T-helper 2 cell (primary cell): ENCODE data around the gene ATP6V1F.

ENCODE experiments used
- DNase-seq, 5 experiments: peaks; one replicate each; pipeline versions ENCODE4 v3.0.0 to v3.0.0-alpha.2; 2012 to 2022

ATP6V1F gene

GRCh38 chr7:128849156-128849515 is 13.5 kb upstream of the ATP6V1F start:
- DNase-seq = no peak

DNA sequence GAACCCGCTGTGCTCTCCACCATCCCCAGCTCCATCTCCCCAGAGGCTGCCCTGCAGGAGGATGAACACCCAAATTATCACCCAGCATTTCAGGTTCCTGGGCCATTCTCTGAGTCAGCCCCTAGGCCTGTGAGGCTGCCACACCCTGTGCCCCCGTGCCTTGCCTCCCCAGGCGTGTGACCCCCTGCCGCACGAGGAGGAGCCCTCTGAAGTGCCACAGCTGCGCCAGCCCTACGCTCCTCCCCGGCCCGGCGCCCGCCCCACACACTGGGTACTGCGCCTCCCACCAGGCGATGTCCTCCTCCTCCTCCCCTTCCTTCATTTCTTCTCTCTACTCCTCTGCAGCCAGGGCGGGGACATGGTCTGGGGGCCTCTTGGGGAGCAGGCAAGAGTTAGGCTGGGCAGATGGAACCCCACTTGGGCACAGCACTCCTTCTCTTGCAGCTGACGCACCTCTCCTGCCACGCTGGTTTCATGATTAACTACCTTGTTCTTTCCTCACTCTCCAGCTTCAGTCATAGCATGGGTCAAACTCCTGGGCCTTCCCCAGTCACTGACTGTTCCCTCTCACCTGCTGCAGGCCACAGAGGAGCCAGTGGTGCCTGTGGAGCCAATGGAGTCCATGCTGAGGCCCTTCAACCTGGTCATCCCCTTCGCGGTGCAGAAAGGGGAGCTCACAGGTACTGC is 12.7 kb upstream of the ATP6V1F start:
- DNase-seq = no peak

DNA sequence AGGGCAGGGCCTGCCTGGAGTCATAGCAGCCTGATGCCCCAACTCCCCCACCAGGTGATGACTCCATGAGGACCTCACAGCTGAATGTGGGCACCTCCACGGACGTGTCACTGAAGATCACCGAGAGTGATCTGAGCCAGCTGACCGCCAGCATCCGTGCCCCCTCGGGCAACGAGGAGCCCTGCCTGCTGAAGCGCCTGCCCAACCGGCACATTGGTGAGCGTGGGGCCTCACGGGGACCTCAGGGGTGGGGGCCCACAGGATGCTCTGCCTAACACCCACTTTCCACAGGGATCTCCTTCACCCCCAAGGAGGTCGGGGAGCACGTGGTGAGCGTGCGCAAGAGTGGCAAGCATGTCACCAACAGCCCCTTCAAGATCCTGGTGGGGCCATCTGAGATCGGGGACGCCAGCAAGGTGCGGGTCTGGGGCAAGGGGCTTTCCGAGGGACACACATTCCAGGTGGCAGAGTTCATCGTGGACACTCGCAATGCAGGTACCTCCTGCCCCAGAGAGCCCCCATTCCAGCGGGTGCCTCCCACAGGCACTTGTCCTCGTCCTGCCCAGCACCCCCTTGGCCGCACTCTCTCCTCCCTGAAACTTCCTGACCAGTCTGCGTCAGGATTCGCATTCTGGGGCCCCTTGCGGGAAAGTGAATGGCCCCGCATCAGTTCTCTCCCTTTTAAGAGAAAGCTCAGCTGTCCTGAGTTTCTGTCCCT is 10.0 kb upstream of the ATP6V1F start:
- DNase-seq = no peak

- no peak for DNase-seq
Measured at GRCh38 chr7:128853799-128854198, 8.9 kb upstream of the ATP6V1F start.

DNA sequence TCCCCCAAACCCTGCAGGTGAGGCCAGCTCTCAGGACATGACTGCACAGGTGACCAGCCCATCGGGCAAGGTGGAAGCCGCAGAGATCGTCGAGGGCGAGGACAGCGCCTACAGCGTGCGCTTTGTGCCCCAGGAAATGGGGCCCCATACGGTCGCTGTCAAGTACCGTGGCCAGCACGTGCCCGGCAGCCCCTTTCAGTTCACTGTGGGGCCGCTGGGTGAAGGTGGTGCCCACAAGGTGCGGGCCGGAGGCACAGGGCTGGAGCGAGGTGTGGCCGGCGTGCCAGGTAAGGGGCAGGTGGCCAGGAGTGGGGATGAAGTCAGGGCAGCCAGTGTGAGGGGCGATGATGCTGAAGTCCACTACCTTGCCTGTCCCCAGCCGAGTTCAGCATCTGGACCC is 8.3 kb upstream of the ATP6V1F start:
- DNase-seq = no peak

- no peak for DNase-seq
Measured at GRCh38 chr7:128855559-128855958, 7.1 kb upstream of the ATP6V1F start.

GRCh38 chr7:128856001-128856718 is 6.5 kb upstream of the ATP6V1F start:
- no peak for DNase-seq

- no peak for DNase-seq
Measured at GRCh38 chr7:128858380-128859231, 4.0 kb upstream of the ATP6V1F start.

DNA sequence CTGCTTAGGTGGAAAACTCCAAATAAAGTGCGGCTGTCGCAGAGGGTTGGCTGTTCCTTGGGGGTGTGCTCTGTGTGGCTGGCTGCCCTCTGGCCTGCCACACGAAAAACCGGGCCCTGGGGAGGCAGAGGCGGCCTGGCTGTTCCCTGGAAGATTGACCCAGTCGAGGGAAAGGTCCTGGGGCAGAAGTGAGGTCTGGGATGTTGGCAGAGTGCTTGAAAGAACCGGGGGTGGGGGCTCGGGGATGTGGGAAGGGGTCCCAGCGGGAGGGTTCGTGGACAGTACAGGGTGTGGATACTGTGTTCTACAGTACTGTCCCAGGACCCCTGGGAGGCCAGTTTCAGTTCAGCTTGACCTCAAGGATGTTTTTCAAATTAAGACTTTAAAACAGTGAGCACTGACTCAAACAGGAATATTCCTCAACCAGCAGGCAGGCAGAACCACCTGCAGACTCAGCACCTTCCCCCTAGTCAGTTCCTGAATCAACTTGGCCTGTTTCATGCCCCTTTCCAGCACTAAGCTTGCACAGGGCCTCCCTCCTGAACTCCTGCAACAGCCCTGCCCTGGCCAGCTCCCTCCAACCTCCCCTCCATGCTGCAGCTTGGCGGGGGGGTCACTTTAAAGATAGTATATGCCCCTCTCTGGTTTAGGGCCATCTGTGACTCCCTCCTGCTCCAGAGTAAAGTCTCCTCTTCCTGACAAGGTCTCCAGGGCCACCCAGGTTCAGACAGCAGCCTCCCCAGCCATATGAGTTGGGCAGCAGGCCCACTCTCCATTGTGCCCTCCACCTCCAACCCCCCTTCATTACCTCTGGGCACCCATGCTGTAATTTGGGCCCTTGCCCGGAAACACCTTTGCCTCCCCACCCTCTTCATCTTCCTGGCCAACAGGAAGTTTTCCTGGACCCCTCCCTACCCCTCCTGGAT is 3.2 kb upstream of the ATP6V1F start:
- DNase-seq = no peak

GRCh38 chr7:128860158-128861073 is 2.2 kb upstream of the ATP6V1F start:
- no peak for DNase-seq

GRCh38 chr7:128861957-128862570 is 592 bp upstream of the ATP6V1F start:
- no peak for DNase-seq

- DNase-seq = peak in 2 of 5 experiments; percentile 31 to 73
Measured at GRCh38 chr7:128863433-128863989, 855 bp downstream of the ATP6V1F start.

DNA sequence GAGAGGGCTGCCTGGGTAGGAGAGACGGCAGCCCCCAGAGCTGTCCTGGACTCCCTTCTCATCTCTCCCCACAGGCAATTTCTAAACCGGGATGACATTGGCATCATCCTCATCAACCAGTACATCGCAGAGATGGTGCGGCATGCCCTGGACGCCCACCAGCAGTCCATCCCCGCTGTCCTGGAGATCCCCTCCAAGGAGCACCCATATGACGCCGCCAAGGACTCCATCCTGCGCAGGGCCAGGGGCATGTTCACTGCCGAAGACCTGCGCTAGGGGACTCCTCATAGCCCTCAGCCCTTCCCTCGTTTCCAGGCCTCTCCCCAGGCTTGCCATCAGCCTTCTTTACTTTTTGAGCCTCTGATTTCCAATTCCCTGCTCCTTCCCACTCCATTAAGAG is 2.6 kb downstream of the ATP6V1F start:
- DNase-seq = no peak

- DNase-seq = no peak
Measured at GRCh38 chr7:128865996-128866877, 3.6 kb downstream of the ATP6V1F start.

- no peak for DNase-seq
Measured at GRCh38 chr7:128867241-128867640, 4.6 kb downstream of the ATP6V1F start.

DNA sequence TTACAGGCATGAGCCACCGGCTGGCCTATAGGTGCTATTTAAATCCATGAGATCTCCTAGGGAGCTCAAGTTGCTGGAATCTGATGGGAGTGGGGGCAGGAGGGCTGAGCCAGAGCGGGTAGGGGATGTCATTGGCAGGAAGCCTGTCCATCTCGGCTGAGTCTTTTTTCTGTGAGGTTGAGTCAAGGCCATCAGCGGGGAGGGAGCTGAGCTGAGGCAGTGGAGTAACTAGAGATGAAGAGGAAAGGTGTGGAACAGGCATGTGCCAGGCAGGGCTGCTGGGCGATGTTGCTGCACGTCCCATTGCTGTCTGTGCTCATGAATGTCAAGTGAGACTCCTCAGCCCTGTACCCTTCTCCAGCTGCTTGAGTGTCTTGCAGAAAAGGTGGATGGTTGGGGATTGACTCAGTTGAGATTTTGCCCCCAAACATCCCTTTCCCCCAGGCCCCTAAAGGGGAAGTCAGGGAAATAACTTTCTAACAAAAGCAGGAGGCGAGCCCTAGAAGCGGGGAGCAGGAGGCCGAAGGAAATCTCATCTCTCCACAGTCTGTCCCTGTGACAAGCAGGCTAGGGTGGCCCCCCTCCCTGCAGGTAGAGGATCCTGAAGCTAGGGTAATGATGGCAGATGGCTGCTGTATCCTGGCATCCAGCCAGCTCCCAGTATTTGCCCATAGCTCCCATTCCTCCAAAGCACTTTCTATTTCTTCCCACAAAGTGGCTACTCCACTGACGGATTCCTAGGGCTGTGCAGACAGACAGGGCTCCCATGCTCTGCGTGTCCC is 5.4 kb downstream of the ATP6V1F start:
- no peak for DNase-seq

- no peak for DNase-seq
Measured at GRCh38 chr7:128868624-128869137, 6.0 kb downstream of the ATP6V1F start.
